ENCODE results near the gene SLC26A4.

DNA sequence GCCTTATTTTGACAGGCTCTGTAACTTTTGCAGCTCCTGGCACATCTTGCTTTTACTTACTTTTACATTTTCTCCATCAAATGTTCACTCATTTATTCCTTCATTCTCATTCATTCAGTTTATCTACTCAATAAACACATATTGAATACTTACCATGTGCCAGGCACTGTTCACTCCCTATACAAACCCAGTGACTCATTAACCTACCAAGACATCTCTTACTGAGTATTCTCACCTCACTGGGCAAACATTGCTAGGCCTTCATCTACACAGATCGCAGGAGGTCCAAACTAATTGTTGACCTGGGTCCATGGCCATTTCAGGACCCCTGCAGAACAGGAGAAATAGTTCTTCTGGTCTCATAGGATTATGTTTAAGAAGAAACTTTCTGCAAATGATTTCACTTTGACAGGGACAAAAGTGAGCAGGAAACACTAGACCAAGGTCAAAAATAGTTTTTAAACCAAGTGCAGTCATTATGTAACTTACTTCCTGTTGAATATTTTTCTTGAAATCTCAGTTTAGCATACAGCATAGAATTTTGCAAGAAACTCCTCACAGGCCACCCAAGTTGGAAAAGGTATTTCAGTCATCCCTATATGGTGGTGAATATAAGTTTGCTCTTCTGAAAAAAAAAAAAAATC is 17.6 kb downstream of the SLC26A4 start:
- TF ChIP-seq CTCF (conservative IDR thresholded peaks at IDR 0.05 in 1 of 2, IDR thresholded peaks at IDR 0.05 in 1 of 2; ENCODE audit: low read depth in 1 of 2, low read length in 2 of 2) (no peak), EZH2 (IDR thresholded peaks at IDR 0.05; ENCODE audit: low read length, missing control alignments) (no peak)

Measured in fibroblast of lung (primary cell).